ENCODE results near the gene CCDC87.
"Not testable (repeated sequence)": the region's sequence is repeated elsewhere in the genome, so short reads cannot be mapped to it uniquely, and the experiment has no call there.

- not testable (repeated sequence) for TF ChIP-seq CTCF (conservative IDR thresholded peaks at IDR 0.05; ENCODE audit: low read depth in 2 of 2); POLR2AphosphoS5 (IDR thresholded peaks at IDR 0.05; ENCODE audit: low read depth); ZNF114 (CRISPR knock-in tag; IDR thresholded peaks at IDR 0.05); EZH2 (IDR thresholded peaks at IDR 0.05; ENCODE audit: low read depth, unreplicated experiment); ZNF462 (CRISPR knock-in tag; IDR thresholded peaks at IDR 0.05); JUNB (IDR thresholded peaks at IDR 0.05; ENCODE audit: unreplicated experiment)
Measured at GRCh38 chr11:66540598-66540997, 52.3 kb downstream of the CCDC87 start.
